GM06990 (cell line): ENCODE results near the gene TMEM151B.

Experiments used
- DNase-seq: peaks from one replicate; pipeline ENCODE4 v3.0.0-alpha.2; 2011; ENCODE audit not compliant: insufficient read length; ENCODE audit errors: extremely low read depth
- H3K27me3 ChIP-seq: replicated peaks from 2 replicates; pipeline ENCODE4 v1.6.0; 2011; ENCODE audit warnings: low read length; ENCODE audit not compliant: control insufficient read depth, insufficient read depth
- H3K36me3 ChIP-seq: 2 replicates; pipeline ENCODE4 v1.5.1; 2011; ENCODE audit warnings: low read length; ENCODE audit not compliant: control insufficient read depth, insufficient read depth
- H3K4me3 ChIP-seq: replicated peaks from 2 replicates; pipeline ENCODE4 v1.5.1; 2011; ENCODE audit warnings: low read depth, mild to moderate bottlenecking, control low read depth, low read length
- CTCF ChIP-seq: IDR thresholded peaks from 2 replicates; pipeline ENCODE4 v1.5.1; 2011; ENCODE audit warnings: low read length, control low read depth, mild to moderate bottlenecking, inconsistent platforms; ENCODE audit not compliant: insufficient read depth, poor library complexity, severe bottlenecking

TMEM151B gene

GRCh38 chr6:44352259-44352658 lies 82.0 kb downstream of the TMEM151B start:
- no peaks in the 10 kb centered on the region for H3K27me3 ChIP-seq
- TF ChIP-seq CTCF = no peak
- H3K4me3 ChIP-seq = no peak overlapping the region
- no peaks in the 10 kb centered on the region for H3K36me3 ChIP-seq
- no peak for DNase-seq

GRCh38 chr6:44353336-44353735 lies 83.1 kb downstream of the TMEM151B start:
- DNase-seq = no peak
- Histone ChIP-seq H3K4me3 (no peak overlapping the region), H3K36me3 (no peaks in the 10 kb centered on the region), H3K27me3 (no peaks in the 10 kb centered on the region)
- TF ChIP-seq CTCF = no peak

GRCh38 chr6:44355640-44356039 lies 85.4 kb downstream of the TMEM151B start:
- H3K27me3 ChIP-seq = no peaks in the 10 kb centered on the region
- no peaks in the 10 kb centered on the region for H3K36me3 ChIP-seq
- no peak overlapping the region for H3K4me3 ChIP-seq
- TF ChIP-seq CTCF = no peak
- no peak for DNase-seq

GRCh38 chr6:44356487-44356886 lies 86.2 kb downstream of the TMEM151B start:
- no peak for TF ChIP-seq CTCF
- Histone ChIP-seq H3K4me3 (no peak overlapping the region), H3K36me3 (no peaks in the 10 kb centered on the region), H3K27me3 (no peaks in the 10 kb centered on the region)
- DNase-seq = no peak
